ENCODE data around the gene CDH23. TPM values are rescaled to one million over a fixed set of nuclear protein-coding genes. Genes with fewer than 3 reads are reported as not detected.

Gene CDH23
- total and polyA plus RNA-seq, 8 donors: 1.8 to 22.8 (median 3.0) TPM

- peak in 1 of 4 donors; percentile 37 for DNase-seq
- Histone ChIP-seq H3K9me3 (no peaks in the 10 kb centered on the region), H3K27me3 (no peaks in the 10 kb centered on the region), H3K36me3 (no peaks in the 10 kb centered on the region), H3K4me1 (no peaks in the 10 kb centered on the region), H3K4me3 (no peak overlapping the region), H3K27ac (no peak overlapping the region)
- intact Hi-C loops (cut with DNase I): no loop called here
- no peak for ATAC-seq
- no peak for TF ChIP-seq CTCF (IDR thresholded peaks at IDR 0.05)
Observed at GRCh38 chr10:71677261-71677660, 280.5 kb downstream of the CDH23 start.

DNA sequence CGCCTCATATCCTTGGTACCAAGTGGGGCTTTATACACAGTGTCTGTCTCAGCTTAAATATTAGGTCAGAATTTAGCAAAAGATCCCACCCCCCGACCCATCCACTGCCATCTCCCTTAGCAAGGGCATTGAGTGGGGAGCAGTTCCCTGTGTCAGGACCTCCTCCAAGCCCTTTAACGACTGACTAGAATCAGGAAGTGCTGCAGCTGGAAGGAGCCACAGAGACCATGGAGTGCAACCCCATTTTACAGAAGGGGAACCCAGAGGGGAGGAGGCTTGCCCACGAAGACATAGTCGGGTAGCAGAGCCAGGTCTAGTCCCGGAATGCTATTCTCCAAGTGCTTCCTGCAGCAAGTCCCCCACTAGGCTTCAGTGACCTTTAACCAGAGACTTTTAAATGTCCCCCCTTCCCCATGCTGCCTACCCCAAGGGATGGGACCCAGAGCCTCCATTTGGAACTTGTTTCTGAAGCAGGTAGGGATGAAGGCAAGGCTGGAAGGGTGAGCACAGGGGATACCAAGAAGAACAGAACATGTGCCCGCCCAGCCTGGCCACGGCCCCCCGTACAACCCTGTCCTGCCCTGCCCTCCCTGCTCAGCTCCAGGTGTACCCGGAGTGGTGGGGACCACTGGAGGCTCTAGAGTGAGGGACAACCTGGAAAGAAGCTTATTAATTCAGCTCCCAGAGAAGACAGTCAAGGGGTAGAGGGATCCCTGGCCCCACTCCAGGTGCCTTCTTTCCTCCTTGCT is 281.5 kb downstream of the CDH23 start:
- no peak overlapping the region for H3K27ac ChIP-seq
- H3K27me3 ChIP-seq: no peaks in the 10 kb centered on the region
- H3K36me3 ChIP-seq: no peaks in the 10 kb centered on the region
- no peaks in the 10 kb centered on the region for H3K4me1 ChIP-seq
- H3K4me3 ChIP-seq: no peak overlapping the region
- ATAC-seq: no peak
- no peaks in the 10 kb centered on the region for H3K9me3 ChIP-seq
- TF ChIP-seq CTCF (IDR thresholded peaks at IDR 0.05): no peak
- no peak for DNase-seq
- intact Hi-C loops (cut with DNase I): no loop called here

DNA sequence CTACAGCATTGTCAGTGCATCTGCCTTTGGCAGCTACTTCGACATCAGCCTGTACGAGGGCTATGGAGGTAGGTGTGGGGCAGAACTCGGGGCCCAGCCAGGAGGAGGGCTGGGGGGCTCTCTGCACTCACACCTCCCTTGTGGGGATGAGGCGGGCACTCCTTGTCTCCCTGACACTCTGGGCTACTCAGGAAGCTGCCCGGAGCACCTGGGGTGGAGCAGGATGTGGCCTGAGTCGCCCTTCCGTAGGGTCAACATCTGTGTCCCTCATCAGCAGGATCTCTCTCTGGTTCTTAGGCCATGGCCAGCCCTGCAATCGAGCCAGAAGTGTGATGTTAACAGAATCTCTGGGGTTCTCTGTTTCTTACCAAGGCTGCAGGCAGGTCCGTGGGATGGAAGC is 282.7 kb downstream of the CDH23 start:
- DNase-seq (peak in 1 of 4 donors; percentile 57), ATAC-seq (no peak)
- H3K36me3 ChIP-seq: no peaks in the 10 kb centered on the region
- TF ChIP-seq CTCF (IDR thresholded peaks at IDR 0.05): no peak
- H3K4me3 ChIP-seq: no peak overlapping the region
- intact Hi-C loops (cut with DNase I): no loop called here
- H3K4me1 ChIP-seq: peaks cover 0 to 3% of the 10 kb centered on the region in 2 donors
- no peak overlapping the region for H3K27ac ChIP-seq
- H3K9me3 ChIP-seq: no peaks in the 10 kb centered on the region
- H3K27me3 ChIP-seq: no peaks in the 10 kb centered on the region

DNA sequence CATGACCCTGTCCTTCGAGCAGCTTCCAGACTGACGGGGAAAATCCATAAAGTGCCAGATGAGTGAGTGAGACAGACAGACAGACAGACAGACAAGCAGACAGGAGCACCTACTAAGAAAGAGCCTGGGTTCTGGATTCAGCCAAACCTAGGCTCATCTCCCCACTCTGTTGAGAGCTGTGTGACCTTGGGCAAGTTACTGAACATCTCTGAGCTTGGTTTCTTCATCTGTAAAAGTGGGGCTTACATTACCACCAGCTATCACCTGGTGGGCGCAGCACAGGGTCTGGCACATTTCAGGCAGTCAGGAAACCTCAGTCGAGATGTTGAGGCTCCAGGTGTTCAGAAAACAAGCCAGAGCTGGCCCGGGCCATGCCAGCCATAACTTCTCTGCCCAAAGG is 285.3 kb downstream of the CDH23 start:
- peaks cover 0 to 6% of the 10 kb centered on the region in 2 donors for H3K4me1 ChIP-seq
- H3K27me3 ChIP-seq: no peaks in the 10 kb centered on the region
- no peak for DNase-seq
- intact Hi-C loops (cut with DNase I): no loop called here
- no peak overlapping the region for H3K27ac ChIP-seq
- no peaks in the 10 kb centered on the region for H3K36me3 ChIP-seq
- TF ChIP-seq CTCF (IDR thresholded peaks at IDR 0.05): no peak
- no peaks in the 10 kb centered on the region for H3K9me3 ChIP-seq
- no peak overlapping the region for H3K4me3 ChIP-seq
- ATAC-seq: no peak

GRCh38 chr10:71683301-71683700 is 286.6 kb downstream of the CDH23 start:
- no peaks in the 10 kb centered on the region for H3K9me3 ChIP-seq
- no peak overlapping the region for H3K27ac ChIP-seq
- no peaks in the 10 kb centered on the region for H3K27me3 ChIP-seq
- no peak overlapping the region for H3K4me3 ChIP-seq
- DNase-seq (no peak), ATAC-seq (no peak)
- TF ChIP-seq CTCF (IDR thresholded peaks at IDR 0.05): no peak
- no peaks in the 10 kb centered on the region for H3K36me3 ChIP-seq
- intact Hi-C loops (cut with DNase I): no loop called here
- H3K4me1 ChIP-seq: peaks cover 0 to 6% of the 10 kb centered on the region in 2 donors
